GM12878 (cell line): ENCODE data around the gene GEMIN7. TPM values are rescaled to one million over a fixed set of nuclear protein-coding genes. Genes with fewer than 3 reads are reported as not detected.
A peak's percentile ranks its signal among the peaks of the same experiment; 100 is the strongest.

ENCODE experiments used
- ATAC-seq: fragments of 200-7000 bp; cut with Tn5 transposase; 3 replicates; pipeline ENCODE4 v1.9.1; 2020; ENCODE audit warnings: mild to moderate bottlenecking, moderate library complexity
- BruUV-seq: library from RNA; stranded (reverse); fragments of 400-500 nt; replicated peaks from 2 replicates; lab custom pipeline; 2021; lab: Mats Ljungman, UMichigan
- CTCF ChIA-PET: fragments of 300-600 bp; sonication (Branson Sonifier 250); formaldehyde crosslinking; extraction: SDS; loops from one replicate; lab custom pipeline; 2021; ENCODE audit warnings: inconsistent platforms; lab: Yijun Ruan, JAX
- POLR2A ChIA-PET: fragments of 350-600 bp; formaldehyde crosslinking; extraction: SDS; loops from one replicate; lab custom pipeline; 2021; ENCODE audit warnings: inconsistent platforms; lab: Charles Lee
- RAD21 ChIA-PET: fragments of 300-600 bp; sonication (Branson Sonifier 250); formaldehyde crosslinking; loops from one replicate; lab custom pipeline; 2023; ENCODE audit warnings: antibody characterized with exemption; ENCODE audit not compliant: unreplicated experiment; lab: Charles Lee
- SMC1A ChIA-PET: fragments of 300-600 bp; sonication (Branson Sonifier 250); formaldehyde crosslinking; loops from one replicate; lab custom pipeline; 2023; ENCODE audit not compliant: unreplicated experiment, uncharacterized antibody; lab: Charles Lee
- DNase-seq: peaks from one replicate; pipeline ENCODE4 v3.0.0-alpha.2; 2011; ENCODE audit warnings: low read depth, low spot score
- FAIRE-seq: peaks from 3 replicates; lab custom pipeline; 2011; peaks lifted over from hg19 to GRCh38; lab: Jason Lieb, UNC
- H2AFZ ChIP-seq: 2 replicates; pipeline ENCODE4 v1.6.0; 2011; ENCODE audit warnings: low read depth, low read length, control low read depth; ENCODE audit not compliant: control insufficient read depth
- H3K27ac ChIP-seq: 2 replicates; pipeline ENCODE4 v1.5.1; 2011; ENCODE audit warnings: control low read depth; ENCODE audit not compliant: control insufficient read depth, insufficient read depth
- H3K27me3 ChIP-seq, 2 experiments: replicated peaks in 1 of 2; 2 replicates each; pipeline versions ENCODE4 v1.6.0 to v1.6.1; 2011; ENCODE audit warnings: low read length in 1 of 2; ENCODE audit not compliant: control insufficient read depth in 2 of 2, insufficient read depth in 2 of 2
- H3K36me3 ChIP-seq, 2 experiments: 2 replicates each; pipeline ENCODE4 v1.5.1; 2011; ENCODE audit warnings: low read length in 1 of 2; ENCODE audit not compliant: control insufficient read depth in 2 of 2, insufficient read depth in 2 of 2
- H3K4me1 ChIP-seq: 2 replicates; pipeline ENCODE4 v1.6.1; 2011; ENCODE audit warnings: mild to moderate bottlenecking, low read length, moderate library complexity, mixed read lengths; ENCODE audit not compliant: control insufficient read depth, insufficient read depth
- H3K4me2 ChIP-seq: 2 replicates; pipeline ENCODE4 v1.6.0; 2011; ENCODE audit warnings: control low read depth; ENCODE audit not compliant: control insufficient read depth, insufficient read depth
- H3K4me3 ChIP-seq: fragments of 200-600 bp; sonication (generic); 2 replicates; pipeline ENCODE4 v1.5.1; 2016
- H3K79me2 ChIP-seq: 2 replicates; pipeline ENCODE4 v1.6.0; 2011; ENCODE audit warnings: low read length; ENCODE audit not compliant: control insufficient read depth, insufficient read depth
- H3K9ac ChIP-seq: 2 replicates; pipeline ENCODE4 v1.8.0; 2011; ENCODE audit warnings: low read length, control low read depth, mixed read lengths; ENCODE audit not compliant: control insufficient read depth, insufficient read depth
- H3K9me3 ChIP-seq: replicated peaks from 3 replicates; pipeline ENCODE4 v1.5.1; 2011; ENCODE audit warnings: mild to moderate bottlenecking, low read length; ENCODE audit not compliant: control insufficient read depth, insufficient read depth
- H4K20me1 ChIP-seq: 2 replicates; pipeline ENCODE4 v1.6.0; 2011; ENCODE audit not compliant: control insufficient read depth, insufficient read depth
- ATF2 ChIP-seq: IDR thresholded peaks from 2 replicates; pipeline ENCODE4 v1.6.1; 2012; ENCODE audit warnings: low read length, inconsistent platforms
- FOXM1 ChIP-seq: IDR thresholded peaks from 2 replicates; pipeline ENCODE4 v1.6.1; 2012; ENCODE audit warnings: low read depth, mild to moderate bottlenecking, inconsistent platforms, low read length, moderate library complexity
- HCFC1 ChIP-seq: fragments of 150-350 bp; IDR thresholded peaks from 2 replicates; pipeline ENCODE4 v1.6.1; 2014; ENCODE audit warnings: low read length
- MLLT1 ChIP-seq: fragments of 450-650 bp; IDR thresholded peaks from 2 replicates; pipeline ENCODE4 v1.6.1; 2016; ENCODE audit warnings: mild to moderate bottlenecking
- POLR2A ChIP-seq: IDR thresholded peaks from 2 replicates; pipeline ENCODE4 v1.6.1; 2011; ENCODE audit warnings: low read depth, mild to moderate bottlenecking, low read length
- POLR2AphosphoS5 ChIP-seq: IDR thresholded peaks from 2 replicates; pipeline ENCODE4 v1.6.1; 2011; ENCODE audit warnings: mild to moderate bottlenecking, low read length, inconsistent platforms
- WGBS: methylation state at CpG from one replicate; pipeline ENCODE4 v1.1.6; 2016; ENCODE audit warnings: low lambda C conversion rate; ENCODE audit not compliant: insufficient replicate concordance, insufficient coverage; ENCODE audit errors: missing lambda C conversion rate; 5-methylcytosine and 5-hydroxymethylcytosine counted together
- in situ Hi-C: fragments of 300-500 bp; cut with MboI; formaldehyde crosslinking; loops from 9 replicates; pipeline ENCODE4 v1.14.3; 2018; ENCODE audit warnings: mixed read lengths
- intact Hi-C: fragments of 100-400 bp; cut with micrococcal nuclease; formaldehyde crosslinking; loops from one replicate; pipeline ENCODE4 v1.14.2; 2022; ENCODE audit not compliant: unreplicated experiment
- polyA plus RNA-seq, 11 experiments: library from polyadenylated mRNA; depleted of rRNA in 4 of 11; unstranded in 6 of 11; stranded (reverse) in 5 of 11; fragments of >200 nt; fragmentation: Nextera tagmentation in 4 of 11; fragmentation: Illumina TruSeq in 1 of 11; extraction: Ambion mirVana in 4 of 11; extraction: Trizol in 1 of 11; gene quantifications; 1 replicate in 1 of 11; 2 replicates in 10 of 11; pipeline versions ENCODE4 v1.2.1 to v1.2.3, GENCODE V29; 2011 to 2016; ENCODE audit warnings: inconsistent platforms in 2 of 11, missing spikeins in 2 of 11, low read depth in 1 of 11
- total RNA-seq, 4 experiments: library from RNA; depleted of rRNA in 3 of 4; stranded (reverse); fragments of >200 nt in 3 of 4; fragmentation: Illumina TruSeq in 1 of 4; extraction: Trizol in 1 of 4; gene quantifications; 2 replicates each; pipeline versions ENCODE4 v1.2.1 to v1.2.3, GENCODE V29; 2013 to 2021

The GEMIN7 gene
- total and polyA plus RNA-seq, 10 of the 15 experiments (the other 5 are each of a cell fraction or from before 2014, with no cell fraction given) = 21.1 to 76.7 (median 44.9) TPM

GRCh38 chr19:45037393-45038169 lies 41.5 kb upstream of the GEMIN7 start:
- Histone ChIP-seq H3K4me2 (no peak overlapping the region), H3K79me2 (peaks cover 34% of the 10 kb centered on the region), H3K9me3 (no peaks in the 10 kb centered on the region), H3K27ac (no peak overlapping the region), H4K20me1 (peaks cover 7% of the 10 kb centered on the region; the same call in 1 of the 2 replicates), H3K4me1 (peaks cover 10% of the 10 kb centered on the region), H3K36me3 (peaks cover 14 to 31% of the 10 kb centered on the region in 2 experiments), H2AFZ (no peak overlapping the region), H3K27me3 (no peaks in the 10 kb centered on the region), H3K4me3 (no peak overlapping the region), H3K9ac (no peak overlapping the region)
- no peak for DNase-seq
- FAIRE-seq = no peak
- intact Hi-C loops = no loop called here
- no peak for TF ChIP-seq HCFC1
- 0 out of 2 replicates have a peak, but pooled peaks have one; percentile 5 for TF ChIP-seq ATF2
- no peak for TF ChIP-seq POLR2AphosphoS5
- TF ChIP-seq FOXM1 = no peak
- no peak for TF ChIP-seq MLLT1
- TF ChIP-seq POLR2A = 0 out of 2 replicates have a peak, but pooled peaks have one; percentile 17
- ChIA-PET CTCF (interaction anchor here (1.0 to 2.9 kb wide), 5 partner anchors 11 to 49 kb away, joined by 3 to 14 read pairs (median 7); no protein-coding TSS in a partner anchor), SMC1A (interaction anchor here (1.5 to 1.6 kb wide), 2 partner anchors 10 to 14 kb away, joined by 3 read pairs; no protein-coding TSS in a partner anchor), RAD21 (interaction anchor here (0.6 to 3.3 kb wide), 5 partner anchors 10 to 733 kb away, joined by 3 to 21 read pairs (median 9); no protein-coding TSS in a partner anchor), POLR2A (interaction anchor here (1.2 kb wide), 1 partner anchor 14 kb away, joined by 3 read pairs; no protein-coding TSS in a partner anchor)
- ATAC-seq = no peak
- in situ Hi-C loops = no loop called here
- BruUV-seq = no TSS peak
- 95% methylated on average over 33 of the region's 37 CpGs for WGBS
